NK-92 treated with Interleukin-12 subunit alpha and Interleukin-12 subunit beta, amount 100 ng/mL, for 24 hours (cell line): Measurements from ENCODE around the gene PHC2.

Source experiments
- DNase-seq: peaks from one replicate; lab custom pipeline; 2025; lab: John Stamatoyannopoulos, UW

Gene PHC2

DNA sequence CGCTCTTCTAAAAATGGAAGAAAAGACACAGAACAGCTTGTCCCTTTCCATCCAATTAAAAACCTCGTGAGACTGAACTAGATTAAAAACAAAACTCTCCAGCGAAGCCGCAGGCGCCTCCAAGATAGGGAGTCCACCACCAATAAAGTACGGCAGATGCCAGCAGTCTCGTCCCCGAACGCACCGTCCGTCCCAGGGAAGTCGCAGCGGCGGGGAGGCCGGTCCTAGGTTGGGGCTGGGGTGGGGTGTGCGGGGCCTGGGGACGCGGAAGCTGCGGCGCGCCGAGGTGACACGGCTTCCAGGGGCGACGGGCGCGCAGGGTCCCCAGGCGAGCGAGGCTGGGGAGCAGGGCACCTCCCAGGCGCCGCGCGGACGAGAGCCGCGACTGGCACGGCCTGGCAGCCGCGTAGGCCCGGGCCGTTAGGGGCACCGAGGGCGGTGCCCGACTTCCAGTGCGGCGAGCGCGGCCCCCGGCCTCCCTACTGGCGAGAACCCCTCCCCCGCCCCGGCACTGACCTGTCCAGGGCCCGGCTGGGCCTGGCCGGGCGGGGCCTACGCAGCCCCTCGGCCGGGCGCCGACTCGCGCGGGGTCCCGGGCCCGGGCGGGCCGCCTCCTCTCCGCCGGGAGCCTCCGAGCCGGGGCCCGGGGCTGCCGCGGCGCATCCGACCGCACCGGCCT, 81.7 kb downstream of the PHC2 start:
- DNase-seq, result peak; percentile 55

DNA sequence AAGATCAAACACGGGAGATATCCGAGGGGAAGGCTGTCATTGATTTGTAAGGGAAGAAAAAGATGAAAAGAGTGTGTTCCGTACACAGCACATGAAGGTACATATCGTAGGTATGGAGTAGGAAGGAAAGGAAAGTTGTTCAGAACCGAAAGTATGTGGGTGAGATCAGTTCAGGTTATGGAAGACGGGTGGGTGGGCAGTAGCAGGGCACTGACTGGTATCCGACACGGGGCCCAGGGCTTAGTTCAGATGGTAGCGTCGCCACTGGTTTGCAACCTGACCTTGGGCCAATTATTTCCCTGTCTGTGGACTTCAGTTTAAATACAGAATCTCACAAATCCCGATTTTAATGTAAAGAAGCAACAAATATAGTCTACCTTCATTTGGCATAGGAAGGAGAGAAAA, 82.2 kb downstream of the PHC2 start:
- DNase-seq, result no peak

GRCh38 chr1:33348194-33348593, 82.7 kb downstream of the PHC2 start:
- DNase-seq, result no peak

GRCh38 chr1:33347650-33347992, 83.3 kb downstream of the PHC2 start:
- no peak for DNase-seq

DNA sequence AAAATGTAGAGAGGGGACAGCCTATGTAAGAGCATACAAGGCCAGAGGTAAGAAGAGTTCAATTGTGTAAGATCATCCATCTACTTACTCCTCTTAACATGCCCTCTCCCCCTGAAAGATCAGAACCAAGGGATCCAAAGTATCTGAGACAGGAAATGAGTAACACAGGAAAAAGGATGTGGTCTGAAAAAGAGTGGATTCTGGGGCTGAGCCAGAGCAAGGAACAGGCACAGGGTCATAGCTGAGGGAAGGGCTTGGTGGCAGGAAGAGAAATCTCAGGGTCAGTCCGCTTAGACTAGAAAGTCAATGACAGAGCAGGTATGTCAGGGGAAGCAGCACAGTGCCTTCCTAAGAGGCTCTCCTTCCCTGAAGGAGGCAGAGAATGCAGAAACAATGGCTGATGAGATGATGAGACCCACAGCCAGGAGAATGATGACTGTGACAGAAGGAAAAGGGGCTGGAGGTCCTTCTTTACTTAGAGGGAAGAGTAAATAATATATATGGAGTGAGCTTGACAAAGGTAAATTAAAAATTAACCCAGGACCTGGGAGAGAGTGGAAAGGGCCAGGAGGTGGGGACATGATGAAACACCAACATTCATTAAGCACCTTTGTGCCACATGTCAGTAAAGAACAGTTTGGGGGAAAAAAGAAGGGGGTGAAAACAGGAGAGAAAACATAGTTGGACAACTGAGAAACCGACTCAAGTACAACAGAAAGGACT, 83.8 kb downstream of the PHC2 start:
- DNase-seq, result no peak

- DNase-seq, result no peak
These were observed 84.4 kb downstream of the PHC2 start for GRCh38 chr1:33346533-33346926.

- no peak for DNase-seq
These were observed 85.9 kb downstream of the PHC2 start for GRCh38 chr1:33344896-33345560.

GRCh38 chr1:33343539-33343938, 87.4 kb downstream of the PHC2 start:
- no peak for DNase-seq

- DNase-seq, result no peak
These were observed 88.7 kb downstream of the PHC2 start for GRCh38 chr1:33342041-33342723.

DNA sequence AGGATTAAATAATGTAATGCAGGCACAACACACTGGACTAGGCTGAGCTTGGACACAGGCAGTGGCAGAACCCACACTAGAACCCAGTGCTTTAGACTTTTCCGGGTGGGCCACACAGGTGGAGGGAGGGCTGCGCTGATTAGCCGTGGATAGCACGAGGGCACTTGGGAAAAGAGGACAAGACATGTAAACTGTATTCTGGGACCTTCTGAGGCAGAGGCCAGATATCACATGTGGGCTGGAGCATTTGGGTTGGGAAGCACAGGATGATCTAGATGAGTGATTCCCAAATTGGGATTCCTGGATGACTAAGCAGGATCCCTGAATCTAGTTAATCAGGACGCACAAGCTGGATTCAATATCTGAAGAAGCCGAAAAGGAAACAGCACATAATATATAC, 89.7 kb downstream of the PHC2 start:
- no peak for DNase-seq

- no peak for DNase-seq
These were observed 91.5 kb downstream of the PHC2 start for GRCh38 chr1:33339413-33339812.

DNA sequence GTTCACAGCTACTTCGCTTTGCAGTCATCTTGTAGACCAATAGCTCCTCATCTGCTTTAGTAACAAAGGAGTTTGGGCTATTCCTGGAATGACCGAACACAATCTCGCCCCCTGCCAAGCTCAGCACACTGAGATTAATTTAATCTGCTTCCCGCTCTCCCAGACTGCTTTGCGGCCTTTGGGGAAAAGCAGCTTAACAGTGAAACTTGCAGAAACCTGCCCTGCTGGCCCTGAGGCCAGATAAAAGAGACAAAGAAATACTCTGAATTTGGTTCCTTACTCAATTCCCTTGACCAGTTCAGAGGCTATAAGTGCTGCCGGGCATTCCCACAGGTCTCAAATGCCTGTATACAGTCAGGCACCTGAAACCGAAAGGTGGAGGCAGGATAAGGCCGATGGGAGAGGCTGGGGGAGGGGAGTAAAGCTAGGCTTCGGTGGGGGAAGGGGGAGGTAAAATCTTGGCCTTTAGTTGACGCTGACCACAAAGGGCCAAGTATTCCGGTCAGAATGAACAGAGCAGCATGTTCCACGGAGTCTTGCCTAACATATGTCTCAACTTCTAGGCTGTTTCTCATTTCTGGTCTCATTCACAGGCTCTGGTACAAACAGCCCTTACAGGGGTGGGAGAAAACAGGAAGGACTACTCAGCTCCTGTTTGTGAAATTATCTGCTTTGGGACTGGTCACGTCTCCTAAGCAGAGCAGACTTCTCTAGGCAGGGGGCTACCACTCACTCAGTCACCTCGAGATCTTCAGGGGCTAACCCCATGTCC, 92.3 kb downstream of the PHC2 start:
- DNase-seq, result no peak

DNA sequence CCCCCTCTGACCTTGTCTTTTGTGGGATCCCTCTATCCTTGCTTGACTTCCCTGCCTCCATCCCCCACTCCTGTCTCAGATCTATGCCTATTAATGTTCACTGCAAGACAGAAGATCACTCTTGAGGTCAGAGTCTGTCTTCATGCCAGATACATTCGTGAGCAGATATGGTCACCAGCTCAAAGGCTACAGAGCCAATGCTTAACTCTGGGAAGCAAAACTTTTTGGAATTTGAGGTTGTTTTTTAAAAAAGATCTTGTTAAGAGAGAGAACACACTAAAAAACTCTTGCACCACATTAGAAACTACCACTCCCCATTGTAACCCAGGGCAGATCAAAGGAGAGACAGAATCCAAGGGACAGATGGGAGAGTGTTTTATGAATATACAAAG, 92.9 kb downstream of the PHC2 start:
- DNase-seq, result no peak

GRCh38 chr1:33337441-33337840, 93.5 kb downstream of the PHC2 start:
- DNase-seq, result no peak

- DNase-seq, result no peak
These were observed 94.3 kb downstream of the PHC2 start for GRCh38 chr1:33336580-33336979.

DNA sequence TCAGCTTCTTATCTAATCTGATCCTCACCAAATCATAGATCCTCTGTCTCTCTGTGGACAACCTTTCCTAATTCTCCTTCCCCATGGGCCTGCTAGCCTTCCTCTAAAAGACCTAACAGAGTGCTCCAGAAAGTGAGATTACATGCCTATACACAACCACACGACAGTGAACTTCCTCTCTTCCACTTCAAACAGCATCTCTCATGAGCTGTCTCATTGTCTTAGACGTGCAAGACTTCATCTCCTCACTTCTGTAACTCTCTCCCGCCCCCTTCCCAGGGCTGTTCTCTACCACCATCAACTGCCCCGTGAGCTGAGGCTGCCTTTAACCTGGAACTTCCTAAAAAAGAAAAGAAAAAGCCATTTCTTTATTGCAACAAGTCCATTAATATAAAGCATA, 95.9 kb downstream of the PHC2 start:
- no peak for DNase-seq

GRCh38 chr1:33334081-33334552, 96.8 kb downstream of the PHC2 start:
- no peak for DNase-seq

DNA sequence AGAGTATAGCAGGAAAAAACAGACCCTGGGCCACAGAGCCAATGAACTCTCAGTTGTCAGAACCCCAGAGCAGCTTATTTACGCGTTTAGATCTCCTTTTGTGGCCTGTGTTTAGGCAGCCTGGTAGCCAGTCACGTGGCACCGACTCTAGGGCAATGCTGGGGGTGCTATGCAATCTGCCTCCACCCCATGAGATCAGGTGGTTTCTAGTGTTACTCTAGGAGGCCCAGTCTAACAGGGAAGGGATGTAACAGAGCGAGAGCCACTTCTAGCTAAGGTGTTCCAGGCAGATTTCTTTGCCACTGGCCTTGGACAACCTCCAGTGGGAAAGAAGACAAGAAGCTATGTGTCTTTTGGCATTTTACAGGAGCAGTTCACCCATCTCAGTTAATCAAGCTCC, 98.0 kb downstream of the PHC2 start:
- DNase-seq, result no peak

- no peak for DNase-seq
These were observed 98.5 kb downstream of the PHC2 start for GRCh38 chr1:33332357-33332789.

DNA sequence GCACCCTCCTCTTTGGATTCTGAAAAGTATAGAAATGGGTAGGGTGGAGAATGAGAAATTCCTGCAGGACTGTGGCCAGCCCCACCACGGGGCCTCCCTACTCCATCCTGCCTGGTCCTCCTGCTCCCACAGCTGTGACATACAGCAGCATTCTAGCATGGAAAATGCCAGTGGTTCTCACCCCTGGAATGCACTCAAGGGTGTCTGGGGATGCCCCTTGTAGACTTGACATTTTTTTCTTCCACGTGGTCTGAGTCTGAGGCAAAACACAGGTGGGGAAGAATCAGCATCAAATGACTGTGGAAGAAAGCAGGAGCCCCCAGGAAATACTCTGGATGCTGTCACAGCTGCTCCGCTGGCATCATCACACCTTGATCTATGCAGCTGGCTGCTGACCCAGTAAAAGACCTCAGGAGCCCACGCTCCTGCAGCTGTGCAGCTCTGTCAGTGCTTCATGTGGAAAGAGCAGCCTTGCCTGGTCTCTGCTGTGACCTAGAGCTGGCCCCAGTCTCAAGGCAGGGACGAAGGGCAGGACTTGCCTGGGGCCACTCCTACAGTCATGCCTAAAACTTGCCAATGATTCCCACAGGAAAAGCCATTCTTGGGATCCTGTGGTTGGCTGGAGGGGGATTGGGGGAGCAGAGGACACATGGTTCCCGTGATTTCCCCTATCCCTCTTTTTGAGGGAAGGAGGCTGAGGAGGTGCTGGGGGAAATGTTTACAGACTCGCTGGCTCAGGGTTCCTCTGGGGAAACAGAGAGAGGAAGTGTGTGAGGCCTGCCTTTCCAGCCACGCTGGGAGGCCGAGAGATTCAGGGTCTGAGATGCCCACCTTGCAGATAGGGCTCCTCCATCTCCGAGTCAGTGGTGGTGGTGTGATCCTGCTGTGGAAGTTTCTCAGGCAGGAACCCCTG, 99.2 kb downstream of the PHC2 start:
- DNase-seq, result no peak

GRCh38 chr1:33330906-33331305, 100.0 kb downstream of the PHC2 start:
- DNase-seq, result no peak
